ENCODE results near the gene ITGB1. TPM values are rescaled to one million over a fixed set of nuclear protein-coding genes. Genes with fewer than 3 reads are reported as not detected.

The ITGB1 gene
- total and polyA plus RNA-seq, 2 experiments from 2014 or later: 317 to 439 TPM

DNA sequence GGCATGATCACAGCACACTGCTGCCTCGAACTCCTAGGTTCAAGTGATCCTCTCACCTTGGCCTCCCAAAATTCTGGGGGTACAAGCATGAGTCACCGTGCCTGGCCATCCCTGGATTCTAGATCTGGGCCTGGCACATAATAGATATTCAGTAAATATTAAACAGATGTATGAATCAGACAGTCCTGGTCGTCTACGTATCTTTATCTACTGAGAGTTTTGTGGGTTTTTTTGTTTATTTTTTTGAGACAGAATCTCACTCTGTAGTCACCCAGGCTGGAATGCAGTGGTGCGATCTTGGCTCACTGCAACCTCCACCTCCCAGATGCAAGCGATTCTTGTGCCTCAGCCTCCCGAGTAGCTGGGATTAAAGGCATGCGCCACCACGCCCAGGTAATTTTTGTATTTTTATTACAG, 24.3 kb upstream of the ITGB1 start (continued):
- TF ChIP-seq, protein P1, sequence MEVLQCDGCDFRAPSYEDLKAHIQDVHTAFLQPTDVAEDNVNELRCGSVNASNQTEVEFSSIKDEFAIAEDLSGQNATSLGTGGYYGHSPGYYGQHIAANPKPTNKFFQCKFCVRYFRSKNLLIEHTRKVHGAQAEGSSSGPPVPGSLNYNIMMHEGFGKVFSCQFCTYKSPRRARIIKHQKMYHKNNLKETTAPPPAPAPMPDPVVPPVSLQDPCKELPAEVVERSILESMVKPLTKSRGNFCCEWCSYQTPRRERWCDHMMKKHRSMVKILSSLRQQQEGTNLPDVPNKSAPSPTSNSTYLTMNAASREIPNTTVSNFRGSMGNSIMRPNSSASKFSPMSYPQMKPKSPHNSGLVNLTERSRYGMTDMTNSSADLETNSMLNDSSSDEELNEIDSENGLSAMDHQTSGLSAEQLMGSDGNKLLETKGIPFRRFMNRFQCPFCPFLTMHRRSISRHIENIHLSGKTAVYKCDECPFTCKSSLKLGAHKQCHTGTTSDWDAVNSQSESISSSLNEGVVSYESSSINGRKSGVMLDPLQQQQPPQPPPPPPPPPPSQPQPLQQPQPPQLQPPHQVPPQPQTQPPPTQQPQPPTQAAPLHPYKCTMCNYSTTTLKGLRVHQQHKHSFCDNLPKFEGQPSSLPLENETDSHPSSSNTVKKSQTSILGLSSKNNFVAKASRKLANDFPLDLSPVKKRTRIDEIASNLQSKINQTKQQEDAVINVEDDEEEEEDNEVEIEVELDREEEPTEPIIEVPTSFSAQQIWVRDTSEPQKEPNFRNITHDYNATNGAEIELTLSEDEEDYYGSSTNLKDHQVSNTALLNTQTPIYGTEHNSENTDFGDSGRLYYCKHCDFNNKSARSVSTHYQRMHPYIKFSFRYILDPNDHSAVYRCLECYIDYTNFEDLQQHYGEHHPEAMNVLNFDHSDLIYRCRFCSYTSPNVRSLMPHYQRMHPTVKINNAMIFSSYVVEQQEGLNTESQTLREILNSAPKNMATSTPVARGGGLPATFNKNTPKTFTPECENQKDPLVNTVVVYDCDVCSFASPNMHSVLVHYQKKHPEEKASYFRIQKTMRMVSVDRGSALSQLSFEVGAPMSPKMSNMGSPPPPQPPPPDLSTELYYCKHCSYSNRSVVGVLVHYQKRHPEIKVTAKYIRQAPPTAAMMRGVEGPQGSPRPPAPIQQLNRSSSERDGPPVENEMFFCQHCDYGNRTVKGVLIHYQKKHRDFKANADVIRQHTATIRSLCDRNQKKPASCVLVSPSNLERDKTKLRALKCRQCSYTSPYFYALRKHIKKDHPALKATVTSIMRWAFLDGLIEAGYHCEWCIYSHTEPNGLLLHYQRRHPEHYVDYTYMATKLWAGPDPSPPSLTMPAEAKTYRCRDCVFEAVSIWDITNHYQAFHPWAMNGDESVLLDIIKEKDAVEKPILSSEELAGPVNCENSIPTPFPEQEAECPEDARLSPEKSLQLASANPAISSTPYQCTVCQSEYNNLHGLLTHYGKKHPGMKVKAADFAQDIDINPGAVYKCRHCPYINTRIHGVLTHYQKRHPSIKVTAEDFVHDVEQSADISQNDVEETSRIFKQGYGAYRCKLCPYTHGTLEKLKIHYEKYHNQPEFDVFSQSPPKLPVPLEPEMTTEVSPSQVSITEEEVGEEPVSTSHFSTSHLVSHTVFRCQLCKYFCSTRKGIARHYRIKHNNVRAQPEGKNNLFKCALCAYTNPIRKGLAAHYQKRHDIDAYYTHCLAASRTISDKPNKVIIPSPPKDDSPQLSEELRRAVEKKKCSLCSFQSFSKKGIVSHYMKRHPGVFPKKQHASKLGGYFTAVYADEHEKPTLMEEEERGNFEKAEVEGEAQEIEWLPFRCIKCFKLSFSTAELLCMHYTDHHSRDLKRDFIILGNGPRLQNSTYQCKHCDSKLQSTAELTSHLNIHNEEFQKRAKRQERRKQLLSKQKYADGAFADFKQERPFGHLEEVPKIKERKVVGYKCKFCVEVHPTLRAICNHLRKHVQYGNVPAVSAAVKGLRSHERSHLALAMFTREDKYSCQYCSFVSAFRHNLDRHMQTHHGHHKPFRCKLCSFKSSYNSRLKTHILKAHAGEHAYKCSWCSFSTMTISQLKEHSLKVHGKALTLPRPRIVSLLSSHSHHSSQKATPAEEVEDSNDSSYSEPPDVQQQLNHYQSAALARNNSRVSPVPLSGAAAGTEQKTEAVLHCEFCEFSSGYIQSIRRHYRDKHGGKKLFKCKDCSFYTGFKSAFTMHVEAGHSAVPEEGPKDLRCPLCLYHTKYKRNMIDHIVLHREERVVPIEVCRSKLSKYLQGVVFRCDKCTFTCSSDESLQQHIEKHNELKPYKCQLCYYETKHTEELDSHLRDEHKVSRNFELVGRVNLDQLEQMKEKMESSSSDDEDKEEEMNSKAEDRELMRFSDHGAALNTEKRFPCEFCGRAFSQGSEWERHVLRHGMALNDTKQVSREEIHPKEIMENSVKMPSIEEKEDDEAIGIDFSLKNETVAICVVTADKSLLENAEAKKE (CRISPR knock-in tag; IDR thresholded peaks at IDR 0.05): no peak
- TF ChIP-seq EZH2 (IDR thresholded peaks at IDR 0.05; ENCODE audit: low read depth, unreplicated experiment) (no peak), CREB1 (CRISPR knock-in tag; IDR thresholded peaks at IDR 0.05; ENCODE audit: low read depth) (no peak)
- TF ChIP-seq, protein P2, sequence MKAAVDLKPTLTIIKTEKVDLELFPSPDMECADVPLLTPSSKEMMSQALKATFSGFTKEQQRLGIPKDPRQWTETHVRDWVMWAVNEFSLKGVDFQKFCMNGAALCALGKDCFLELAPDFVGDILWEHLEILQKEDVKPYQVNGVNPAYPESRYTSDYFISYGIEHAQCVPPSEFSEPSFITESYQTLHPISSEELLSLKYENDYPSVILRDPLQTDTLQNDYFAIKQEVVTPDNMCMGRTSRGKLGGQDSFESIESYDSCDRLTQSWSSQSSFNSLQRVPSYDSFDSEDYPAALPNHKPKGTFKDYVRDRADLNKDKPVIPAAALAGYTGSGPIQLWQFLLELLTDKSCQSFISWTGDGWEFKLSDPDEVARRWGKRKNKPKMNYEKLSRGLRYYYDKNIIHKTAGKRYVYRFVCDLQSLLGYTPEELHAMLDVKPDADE (IDR thresholded peaks at IDR 0.05): no peak

DNA sequence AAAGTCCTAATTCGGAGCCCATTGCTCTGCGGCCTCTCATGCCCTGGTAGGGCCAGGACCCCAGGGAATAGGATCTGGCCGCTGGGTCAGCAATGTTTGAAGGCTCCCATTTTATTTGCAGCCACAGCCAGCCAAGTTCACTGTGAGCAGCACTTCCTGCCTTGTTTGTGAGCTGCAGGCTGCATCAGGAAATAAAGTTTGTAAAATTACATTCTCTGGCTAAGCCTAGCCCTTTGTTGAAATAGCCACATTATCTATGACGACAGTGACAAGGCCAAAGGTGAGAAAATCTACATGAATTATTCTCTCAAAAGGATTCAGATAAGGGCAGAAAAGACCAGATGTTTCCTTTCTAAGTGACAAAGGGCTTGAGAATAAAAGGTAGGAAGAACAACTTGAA, 23.7 kb upstream of the ITGB1 start:
- H3K4me1 Mint-ChIP-seq: peaks cover 45% of the 10 kb centered on the region
- H3K4me2 ChIP-seq: 0 out of 2 replicates have a peak overlapping the region, but pooled peaks have one; percentile 45
- H3K9me3 Mint-ChIP-seq: no peaks in the 10 kb centered on the region
- H3K27me3 ChIP-seq (ENCODE audit: insufficient read depth): 0 out of 2 replicates have a peak, but pooled peaks cover 3% of the 10 kb centered on the region
- no peak for ATAC-seq
- no peak for DNase-seq (ENCODE audit: low spot score)
- peaks cover 7% of the 10 kb centered on the region; the same call in 1 of the 2 replicates for H3F3A ChIP-seq (replicated peaks; ENCODE audit: low read depth)
- H3K79me2 ChIP-seq (replicated peaks; ENCODE audit: insufficient read depth): no peaks in the 10 kb centered on the region
- H3K4me3 ChIP-seq: no peak overlapping the region
- peak overlapping the region; percentile 86 for H2AFZ ChIP-seq
- TF ChIP-seq CREB1 (CRISPR knock-in tag; IDR thresholded peaks at IDR 0.05; ENCODE audit: low read depth): no peak
- TF ChIP-seq, protein P2 (IDR thresholded peaks at IDR 0.05): no peak
- no peak for TF ChIP-seq NANOG (IDR thresholded peaks at IDR 0.05; ENCODE audit: borderline replicate concordance)
- H3K36me3 Mint-ChIP-seq (ENCODE audit: low read depth): no peaks in the 10 kb centered on the region
- H3K27me3 Mint-ChIP-seq (ENCODE audit: insufficient read depth, low read depth, poor library complexity): peaks cover 14% of the 10 kb centered on the region
- H3K27ac ChIP-seq (ENCODE audit: low read depth): peak overlapping the region; percentile 60; the same call in 1 of the 2 replicates
- no peaks in the 10 kb centered on the region for H3K36me3 ChIP-seq (ENCODE audit: insufficient read depth)
- no peak overlapping the region for H3K4me3 Mint-ChIP-seq
- peaks cover 25% of the 10 kb centered on the region for H3K4me1 ChIP-seq (ENCODE audit: insufficient read depth)
- peak overlapping the region; percentile 48; the same call in 1 of the 2 replicates for H3K27ac Mint-ChIP-seq
- H4K20me1 ChIP-seq (replicated peaks; ENCODE audit: insufficient read depth): no peaks in the 10 kb centered on the region
- H3K9me2 ChIP-seq (ENCODE audit: insufficient read depth): no peaks in the 10 kb centered on the region
